Measurements from ENCODE around the gene LAMTOR3.

GRCh38 chr4:99843413-99843812, 50.8 kb downstream of the LAMTOR3 start:
- TF ChIP-seq CTCF (IDR thresholded peaks at IDR 0.05) (no peak), POLR2A (IDR thresholded peaks at IDR 0.05) (no peak), EP300 (IDR thresholded peaks at IDR 0.05) (no peak)
